ENCODE data around the gene DTNB.
"Not testable (repeated sequence)": the region's sequence is repeated elsewhere in the genome, so short reads cannot be mapped to it uniquely, and the experiment has no call there.

DTNB gene

DNA sequence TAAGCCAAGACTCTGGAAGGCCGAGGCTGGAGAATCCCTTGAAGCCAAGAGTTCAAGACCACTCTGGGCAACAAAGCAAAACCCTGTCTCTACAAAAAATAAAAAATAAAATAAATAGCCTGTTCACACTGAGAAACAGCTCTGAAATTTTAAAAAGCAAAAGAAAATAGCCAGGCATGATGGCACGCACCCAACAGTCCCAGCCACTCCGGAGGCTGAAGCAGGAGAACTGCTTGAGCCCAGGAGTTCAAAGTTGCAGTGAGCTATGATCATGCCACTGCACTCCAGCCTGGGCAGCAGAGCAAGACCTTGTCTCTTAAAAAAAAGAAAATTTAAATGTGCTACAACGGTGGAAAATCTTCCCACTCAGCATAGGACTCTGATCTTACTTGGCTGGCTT lies 52.7 kb downstream of the DTNB start:
- no peak for DNase-seq

GRCh38 chr2:25620077-25620476 lies 53.3 kb downstream of the DTNB start:
- DNase-seq = no peak

DNA sequence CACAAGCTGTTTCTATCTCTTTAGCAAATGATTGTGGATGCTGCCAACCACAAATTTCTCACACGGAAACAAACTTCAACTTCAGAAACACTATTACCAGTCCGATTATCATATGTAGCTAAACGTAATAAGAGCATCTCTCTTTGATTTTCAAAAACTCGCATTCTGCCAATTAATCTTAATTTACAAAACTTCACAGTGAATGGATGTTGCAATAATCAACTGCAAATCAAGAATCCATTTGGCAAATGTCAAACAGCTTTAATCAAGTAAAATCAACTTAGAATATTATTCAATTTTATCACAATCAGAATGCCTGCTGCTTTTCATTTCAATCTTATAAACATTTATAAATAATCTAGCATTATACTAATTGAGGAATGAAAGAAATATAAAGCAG lies 54.2 kb downstream of the DTNB start:
- no peak for DNase-seq

DNA sequence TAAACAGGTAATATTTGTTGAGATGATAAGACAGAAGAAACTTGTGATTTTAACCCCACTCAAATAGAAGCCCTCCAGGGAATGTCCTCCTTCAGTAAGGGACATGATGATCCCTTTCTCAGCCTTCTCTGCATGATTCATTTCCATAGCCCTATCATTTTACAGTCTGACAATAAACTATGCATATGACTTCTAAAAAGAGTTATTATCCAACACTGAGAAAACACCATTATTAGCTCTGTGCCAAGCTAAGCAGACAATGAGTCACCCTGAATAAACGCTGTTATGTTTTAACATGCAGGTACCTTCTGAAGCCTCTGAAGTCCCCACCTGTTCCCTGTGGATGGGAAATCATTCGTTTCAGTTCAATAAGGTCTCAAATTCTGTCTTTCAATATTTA lies 54.7 kb downstream of the DTNB start:
- DNase-seq = no peak

DNA sequence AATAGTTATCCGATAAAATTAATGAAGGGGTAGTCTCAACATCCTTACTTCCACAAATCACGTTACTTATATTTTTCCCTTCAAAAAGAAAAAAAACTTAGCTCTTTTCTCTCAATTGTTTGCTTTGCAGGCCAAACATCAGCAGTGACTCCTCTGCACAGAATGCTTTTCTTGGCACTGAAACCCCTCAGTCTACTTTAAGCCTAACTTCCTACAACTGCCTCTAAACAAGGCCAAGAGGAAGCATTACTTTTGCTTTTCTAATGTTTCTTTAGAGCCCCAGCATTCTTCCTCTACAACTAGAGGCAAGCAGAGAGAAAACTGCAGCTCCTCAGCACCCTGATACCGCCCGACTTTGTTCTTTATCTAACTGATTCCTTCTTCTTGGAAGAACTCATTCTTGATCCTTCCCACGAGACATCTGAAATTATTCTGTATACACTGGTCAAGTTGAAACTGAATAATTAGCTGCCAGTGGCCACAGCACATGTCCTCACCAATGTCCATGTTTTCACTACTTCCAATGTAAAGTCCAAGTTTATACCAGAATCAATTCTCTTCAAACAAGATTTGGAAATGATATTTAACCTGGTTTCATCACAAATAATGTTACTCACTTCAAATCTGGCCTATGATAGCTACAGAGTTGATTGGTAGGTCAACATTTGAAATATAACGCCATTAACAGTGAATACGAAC lies 55.3 kb downstream of the DTNB start:
- DNase-seq = no peak

- no peak for DNase-seq
Observed at GRCh38 chr2:25615920-25616319, 57.5 kb downstream of the DTNB start.

- no peak for DNase-seq
Observed at GRCh38 chr2:25615386-25615785, 58.0 kb downstream of the DTNB start.

DNA sequence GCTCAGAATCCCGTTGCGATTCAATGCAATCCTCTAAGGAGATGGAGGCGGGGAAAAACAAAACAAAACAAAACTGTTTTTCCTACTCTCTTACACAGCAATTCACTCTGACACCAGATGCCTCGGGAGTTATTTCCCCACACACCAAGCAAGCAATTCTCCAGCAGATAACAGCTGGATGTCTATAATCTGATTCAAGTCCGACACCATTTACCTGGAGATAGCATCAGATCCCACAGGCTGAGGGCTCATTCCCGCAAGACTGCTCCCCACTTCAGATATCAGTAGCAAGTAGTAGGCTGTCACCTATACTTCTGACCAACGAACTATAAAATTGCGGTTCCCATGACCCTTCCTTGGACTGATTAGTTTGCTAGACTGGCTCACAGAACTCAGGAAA lies 58.7 kb downstream of the DTNB start:
- DNase-seq = no peak

DNA sequence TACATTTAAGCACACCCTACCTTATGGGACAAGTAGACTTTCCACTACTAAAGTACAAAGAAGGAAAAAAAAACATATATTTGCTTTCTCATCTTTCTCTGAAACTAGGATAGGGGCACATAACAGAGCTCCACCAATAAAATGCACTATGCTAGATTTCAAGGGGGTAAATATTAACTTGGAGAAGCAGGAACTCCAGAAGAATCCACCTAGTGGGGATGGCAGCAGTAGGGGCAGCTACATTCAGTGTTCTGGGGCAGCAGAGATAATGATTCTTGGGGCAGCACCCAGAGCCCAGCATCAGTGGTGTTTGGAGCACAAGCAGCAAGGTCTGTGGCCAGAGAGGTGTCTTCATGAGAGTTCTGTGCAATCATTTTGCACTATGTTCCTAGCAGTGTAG lies 64.7 kb downstream of the DTNB start:
- DNase-seq = no peak

GRCh38 chr2:25606892-25607291 lies 66.5 kb downstream of the DTNB start:
- DNase-seq = no peak

DNA sequence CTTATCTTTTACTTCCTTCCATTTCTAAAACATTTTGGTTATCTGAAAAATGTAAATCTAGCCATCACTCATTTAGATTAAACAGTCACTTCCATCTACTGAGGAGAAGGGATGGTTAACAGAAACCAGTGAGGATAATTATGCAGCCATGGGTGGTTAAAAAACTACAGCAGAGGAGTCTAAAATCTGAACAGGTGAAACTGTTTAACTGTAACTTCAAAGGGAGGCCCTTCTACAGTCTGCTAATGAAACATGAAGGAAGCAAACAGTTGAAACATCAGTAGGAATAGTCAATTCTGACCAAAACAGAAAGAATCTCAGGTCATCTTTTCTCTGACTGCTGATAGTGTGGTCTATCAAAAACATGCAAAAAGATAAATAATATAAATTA lies 71.0 kb downstream of the DTNB start:
- DNase-seq = no peak

GRCh38 chr2:25601711-25602332 lies 71.6 kb downstream of the DTNB start:
- not testable (repeated sequence) for DNase-seq

GRCh38 chr2:25598911-25599310 lies 74.5 kb downstream of the DTNB start:
- no peak for DNase-seq

DNA sequence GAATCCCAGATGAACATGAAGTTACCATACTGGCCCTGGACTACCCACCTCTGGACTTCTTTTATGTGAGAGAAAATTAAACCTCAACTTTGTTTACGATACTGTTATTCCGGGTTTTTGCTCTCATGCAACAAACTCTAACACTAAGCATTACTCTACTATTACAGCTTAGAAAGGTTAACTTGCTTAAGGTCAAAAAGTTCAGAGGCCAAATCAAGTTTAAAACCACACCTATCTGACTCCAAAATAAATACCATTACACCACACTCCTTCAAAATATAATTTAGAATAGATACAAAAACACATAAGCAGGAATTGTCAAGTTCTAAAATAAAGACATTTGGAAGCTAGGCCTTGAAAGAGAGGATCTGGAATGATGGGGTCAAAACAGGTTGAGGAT lies 75.0 kb downstream of the DTNB start:
- DNase-seq = no peak

GRCh38 chr2:25597881-25598280 lies 75.5 kb downstream of the DTNB start:
- DNase-seq = no peak

GRCh38 chr2:25596516-25597244 lies 76.7 kb downstream of the DTNB start:
- DNase-seq = no peak

GRCh38 chr2:25595393-25595792 lies 78.0 kb downstream of the DTNB start:
- DNase-seq = no peak

DNA sequence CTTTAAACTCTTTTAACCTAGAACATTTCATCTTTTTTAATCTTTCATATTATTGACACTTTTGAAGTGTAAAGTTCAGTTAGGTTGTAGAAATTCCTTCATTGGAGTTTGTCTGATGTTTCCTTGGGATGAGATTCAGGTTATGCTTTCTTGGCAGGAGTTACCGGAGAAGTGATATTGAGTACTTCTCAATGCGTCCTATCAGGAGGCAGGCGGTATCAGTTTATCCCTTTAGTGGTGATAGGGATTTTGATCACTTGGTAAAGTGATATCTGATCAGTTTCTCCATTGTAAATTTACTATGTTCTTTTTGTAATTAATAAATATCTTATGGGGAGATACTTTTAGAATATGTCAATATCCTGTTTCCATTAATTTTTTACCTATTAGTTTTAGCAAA lies 78.4 kb downstream of the DTNB start:
- DNase-seq = no peak

- no peak for DNase-seq
Observed at GRCh38 chr2:25592766-25593292, 80.5 kb downstream of the DTNB start.

DNA sequence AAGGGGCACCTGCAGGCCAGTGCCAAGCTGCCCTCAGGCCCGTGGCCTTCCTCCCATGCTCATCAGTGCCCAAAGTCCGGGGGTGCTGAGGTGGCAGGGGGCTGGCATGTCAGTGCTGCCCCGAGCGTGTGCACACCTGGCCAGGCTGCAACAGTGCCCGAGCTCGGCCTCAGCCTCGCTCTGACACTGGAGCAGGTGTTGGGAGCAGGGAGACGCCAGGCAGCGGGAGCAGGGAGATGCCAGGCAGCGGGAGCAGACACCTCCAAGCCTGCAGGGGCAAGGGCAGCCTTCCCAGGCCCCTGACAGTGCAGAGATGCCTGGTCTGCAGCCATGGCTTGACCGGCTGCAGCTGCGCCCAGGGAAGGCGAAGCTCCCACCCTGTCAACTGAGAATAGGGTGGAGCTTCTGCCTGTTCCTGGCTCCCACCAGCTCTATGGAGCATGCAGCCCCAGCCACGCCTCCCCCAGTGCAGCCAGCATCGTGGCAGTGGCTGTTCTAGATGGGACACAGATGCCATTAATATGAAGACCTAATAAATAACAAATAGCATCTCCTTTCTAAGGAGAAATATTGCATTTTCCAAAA lies 82.4 kb downstream of the DTNB start:
- peak; percentile 37 for DNase-seq

DNA sequence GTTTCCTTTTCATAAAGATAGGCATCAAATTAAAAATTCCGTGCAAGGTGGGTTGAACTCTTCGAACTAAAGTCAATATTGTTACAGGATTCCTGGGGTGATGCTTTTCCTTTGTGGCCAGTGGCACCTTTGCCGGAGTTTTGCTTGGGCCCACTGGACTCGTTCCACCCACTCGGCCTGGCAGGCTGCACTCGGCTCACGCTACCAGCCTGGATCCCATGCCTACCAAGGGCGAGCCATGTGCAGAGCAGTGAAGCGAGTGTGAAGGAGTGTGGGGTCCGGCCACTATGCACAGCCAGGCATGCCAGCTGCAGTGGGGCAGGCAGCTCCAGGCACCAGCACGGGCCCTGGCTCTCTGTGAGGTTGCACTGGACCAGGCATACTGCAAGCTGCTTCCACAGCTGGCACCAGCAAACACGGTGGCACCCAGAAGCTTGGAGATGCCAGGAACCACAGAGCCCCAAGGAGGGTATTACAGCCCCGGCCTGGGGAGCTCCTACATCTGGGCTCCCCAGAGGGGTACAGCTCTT lies 83.6 kb downstream of the DTNB start:
- DNase-seq = no peak

GRCh38 chr2:25588576-25588975 lies 84.8 kb downstream of the DTNB start:
- no peak for DNase-seq

- no peak for DNase-seq
Observed at GRCh38 chr2:25587361-25587760, 86.0 kb downstream of the DTNB start.
